Activated T-helper 17 cell treated with anti-CD3 and anti-CD28 coated beads, Interleukin-2, amount 50 U/mL, for 72 hours (primary cell): Measurements from ENCODE around the gene HNRNPR. TPM values are rescaled to one million over a fixed set of nuclear protein-coding genes. Genes with fewer than 3 reads are reported as not detected.
"Not testable (repeated sequence)": the region's sequence is repeated elsewhere in the genome, so short reads cannot be mapped to it uniquely, and the experiment has no call there.

ENCODE experiments used
- ATAC-seq: fragments of 150-1000 bp; cut with Tn5 transposase; replicated peaks from 2 replicates; pipeline ENCODE4 v1.10.0; 2021; ENCODE audit warnings: mild to moderate bottlenecking, moderate library complexity
- H3K27ac Mint-ChIP-seq: one replicate; pipeline ENCODE4 v1.8.0; 2022; ENCODE audit warnings: mixed read lengths
- H3K27me3 Mint-ChIP-seq: one replicate; pipeline ENCODE4 v1.8.0; 2022; ENCODE audit warnings: mixed read lengths
- H3K36me3 Mint-ChIP-seq: one replicate; pipeline ENCODE4 v1.8.0; 2022; ENCODE audit warnings: low read depth, mild to moderate bottlenecking, mixed read lengths
- H3K4me1 Mint-ChIP-seq: one replicate; pipeline ENCODE4 v1.8.0; 2022; ENCODE audit warnings: mixed read lengths
- H3K4me3 Mint-ChIP-seq: one replicate; pipeline ENCODE4 v1.8.0; 2022; ENCODE audit warnings: mild to moderate bottlenecking, mixed read lengths
- H3K9me3 Mint-ChIP-seq: one replicate; pipeline ENCODE4 v1.8.0; 2022; ENCODE audit warnings: mixed read lengths
- total RNA-seq, 2 donors: library from RNA; stranded (reverse); gene quantifications; one replicate each; pipeline ENCODE4 v1.2.3, GENCODE V29; 2022

Gene HNRNPR
- total RNA-seq, 2 donors from 2014 or later: 110 to 193 TPM

DNA sequence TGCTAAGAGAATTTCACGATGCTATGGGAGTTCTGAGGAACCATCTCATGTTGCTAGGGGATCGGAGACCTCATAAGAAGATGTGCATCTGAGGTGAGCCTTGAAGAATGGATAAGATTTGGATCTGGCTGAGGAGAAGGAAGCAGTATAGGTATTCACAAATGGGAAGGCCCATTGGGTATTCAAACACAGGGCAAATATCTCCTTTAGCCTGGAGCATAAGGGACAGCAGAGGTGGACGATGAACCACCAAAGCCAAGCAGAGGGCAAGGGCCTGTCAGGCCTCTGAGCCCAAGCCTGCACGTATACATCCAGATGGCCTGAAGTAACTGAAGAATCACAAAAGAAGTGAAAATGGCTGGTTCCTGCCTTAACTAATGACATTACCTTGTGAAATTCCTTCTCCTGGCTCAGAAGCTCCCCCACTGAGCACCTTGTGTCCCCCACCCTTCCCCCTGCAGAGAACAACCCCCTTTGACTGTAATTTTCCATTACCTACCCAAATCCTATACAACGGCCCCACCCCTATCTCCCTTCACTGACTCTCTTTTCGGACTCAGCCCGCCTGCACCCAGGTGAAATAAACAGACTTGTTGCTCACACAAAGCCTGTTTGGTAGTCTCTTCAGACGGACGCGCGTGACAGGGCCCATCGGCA lies 30.1 kb upstream of the HNRNPR start:
- peak overlapping the region; percentile 55 for H3K27ac Mint-ChIP-seq
- H3K4me1 Mint-ChIP-seq, ATAC-seq, H3K27me3 Mint-ChIP-seq, H3K9me3 Mint-ChIP-seq, H3K36me3 Mint-ChIP-seq, H3K4me3 Mint-ChIP-seq: not testable (repeated sequence)

GRCh38 chr1:23371987-23372880 lies 28.1 kb upstream of the HNRNPR start:
- no peaks in the 10 kb centered on the region for H3K27me3 Mint-ChIP-seq
- H3K27ac Mint-ChIP-seq: no peak overlapping the region

DNA sequence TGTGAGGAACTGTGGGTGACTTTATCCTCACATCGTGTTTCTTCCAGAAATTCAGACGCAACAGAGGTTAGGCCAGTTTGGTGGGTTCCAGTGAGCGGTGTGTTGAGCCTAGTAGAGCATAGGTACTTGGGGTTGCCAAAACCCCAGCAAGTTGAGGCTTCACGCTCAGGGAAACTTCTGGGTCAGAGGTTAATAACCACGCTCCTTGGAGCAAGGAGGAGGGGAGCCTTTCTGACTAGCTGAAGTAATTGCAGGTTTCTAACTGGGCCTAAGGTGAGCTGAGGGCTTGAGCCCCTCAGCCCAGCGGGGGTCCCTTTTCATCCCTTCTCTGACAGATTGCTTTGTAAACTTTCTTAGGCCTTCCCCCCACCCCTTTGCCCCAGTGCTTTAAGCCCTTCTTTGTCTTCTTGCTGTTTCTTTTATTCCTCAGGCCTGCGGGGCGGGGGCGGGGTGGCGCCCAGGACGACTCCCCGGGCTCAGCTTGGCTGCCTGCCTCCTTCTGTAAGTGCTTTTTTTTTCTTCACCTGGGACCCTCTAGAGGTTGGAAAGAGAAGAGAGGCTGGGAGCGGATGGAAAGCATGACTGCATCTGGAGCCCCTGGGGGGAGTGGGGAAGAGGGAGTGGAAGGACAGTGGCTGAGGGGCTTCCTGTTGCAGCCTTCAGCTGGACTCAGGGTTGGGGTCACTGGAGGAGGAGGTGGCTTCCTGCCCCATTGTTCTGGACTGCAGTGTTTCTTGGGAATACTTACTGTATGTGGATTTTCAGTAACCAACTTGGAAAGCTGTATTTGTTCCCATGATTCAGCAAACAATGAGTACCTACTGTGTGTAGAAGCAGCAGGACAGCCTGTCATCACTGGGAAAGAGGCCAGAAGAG lies 26.9 kb upstream of the HNRNPR start:
- H3K4me3 Mint-ChIP-seq: peak overlapping the region; percentile 89

More at GRCh38 chr1:23371987-23372880, 28.1 kb upstream of the HNRNPR start:
- H3K4me1 Mint-ChIP-seq: peaks cover 9% of the 10 kb centered on the region
- H3K36me3 Mint-ChIP-seq: peaks cover 13% of the 10 kb centered on the region
- no peak overlapping the region for H3K4me3 Mint-ChIP-seq
- ATAC-seq: no peak
- H3K9me3 Mint-ChIP-seq: no peaks in the 10 kb centered on the region

GRCh38 chr1:23370330-23370708 lies 26.2 kb upstream of the HNRNPR start:
- Mint-ChIP-seq H3K27ac (peak overlapping the region; percentile 96), H3K4me1 (peaks cover 16% of the 10 kb centered on the region), H3K27me3 (no peaks in the 10 kb centered on the region), H3K36me3 (peaks cover 30% of the 10 kb centered on the region), H3K4me3 (peak overlapping the region; percentile 89), H3K9me3 (no peaks in the 10 kb centered on the region)
- ATAC-seq: no peak

More for the DNA sequence above, 26.9 kb upstream of the HNRNPR start:
- no peaks in the 10 kb centered on the region for H3K9me3 Mint-ChIP-seq
- no peak overlapping the region for H3K27ac Mint-ChIP-seq
- H3K4me1 Mint-ChIP-seq: peaks cover 16% of the 10 kb centered on the region
- no peak for ATAC-seq
- H3K36me3 Mint-ChIP-seq: peaks cover 26% of the 10 kb centered on the region
- H3K27me3 Mint-ChIP-seq: no peaks in the 10 kb centered on the region

DNA sequence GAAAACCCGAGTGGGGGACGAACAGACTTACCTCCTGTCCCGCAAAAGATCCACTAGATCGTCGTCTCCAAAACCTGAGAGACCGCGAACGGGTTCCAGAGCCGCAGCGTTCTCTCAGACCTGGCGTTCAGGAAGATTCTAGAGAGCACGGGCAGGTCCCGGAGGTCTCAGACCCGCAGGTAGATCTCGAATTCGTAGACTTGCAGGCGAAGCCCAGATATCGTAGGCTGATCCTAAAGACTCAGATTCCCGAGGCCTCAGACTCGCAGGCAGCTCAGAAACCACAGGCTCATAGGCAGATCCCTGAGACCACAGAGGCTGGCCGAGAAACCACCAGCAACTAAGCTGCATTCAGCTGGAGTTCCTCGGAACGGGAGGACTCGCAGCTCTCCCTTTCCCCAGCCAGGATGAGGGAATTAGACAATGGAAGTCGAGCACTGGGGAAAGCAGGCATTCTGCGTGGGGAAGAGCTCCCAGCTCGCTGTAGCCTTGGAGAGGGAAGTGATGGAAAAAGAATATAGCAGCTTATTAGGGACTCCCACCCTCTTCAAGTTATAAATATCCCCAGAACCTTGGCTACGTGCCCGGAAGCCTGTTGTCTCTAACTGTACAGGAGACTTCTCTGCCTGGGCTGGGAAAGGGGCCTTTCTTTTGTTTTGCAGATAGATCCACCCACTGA lies 25.4 kb upstream of the HNRNPR start, which contains the start of gene ZNF436:
Gene ZNF436 (minus strand): TSS at position 502 of the 679 bp plus-strand sequence. CDS start 1,831 bp downstream, outside the sequence.
- ATAC-seq: no peak
- Mint-ChIP-seq H3K27me3 (no peaks in the 10 kb centered on the region), H3K4me1 (peaks cover 16% of the 10 kb centered on the region), H3K27ac (peak within 1 kb of the TSS; percentile 96), H3K4me3 (peak within 1 kb of the TSS; percentile 89), H3K9me3 (no peaks in the 10 kb centered on the region), H3K36me3 (peaks cover 36% of the 10 kb centered on the region)

DNA sequence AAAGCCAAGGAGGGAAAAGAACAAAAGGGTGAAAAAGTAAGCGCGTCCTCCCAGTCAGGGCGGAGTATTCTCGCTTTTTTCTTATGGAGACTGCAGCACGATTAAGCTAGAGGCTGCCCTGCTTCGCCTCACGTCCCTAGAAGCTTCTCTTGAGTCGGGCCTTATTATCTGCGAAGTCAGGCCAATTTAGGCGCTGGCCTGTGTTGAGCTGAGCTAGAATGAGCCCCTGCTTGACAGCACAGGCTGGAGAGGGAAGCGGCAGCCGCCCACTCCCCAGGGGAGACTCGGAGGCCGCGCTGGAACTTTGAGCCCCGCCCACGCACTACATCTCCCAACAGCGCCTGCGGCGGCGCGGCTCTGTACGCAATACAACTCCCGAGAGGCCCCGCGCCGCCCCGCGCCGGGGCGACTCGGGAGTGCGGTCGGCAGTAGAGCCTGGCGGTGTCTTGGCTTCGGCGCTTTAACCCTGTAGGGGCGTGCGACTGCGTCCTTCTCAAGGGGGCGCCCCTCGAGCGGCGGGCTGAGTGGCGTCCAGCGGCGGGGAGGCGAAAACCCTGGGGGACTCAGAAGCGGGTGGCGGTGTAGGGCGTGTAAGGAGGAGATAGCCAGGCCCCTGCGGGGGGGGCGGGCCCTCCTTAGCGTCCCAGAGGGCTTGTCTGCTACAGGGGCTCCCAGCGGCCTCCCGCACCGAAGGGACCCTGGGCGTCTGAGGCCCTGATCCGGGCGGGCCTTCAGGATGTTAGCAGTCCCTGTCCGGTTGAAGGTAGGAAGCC lies 24.7 kb upstream of the HNRNPR start:
- peaks cover 43% of the 10 kb centered on the region for H3K36me3 Mint-ChIP-seq

GRCh38 chr1:23367791-23368561 lies 23.9 kb upstream of the HNRNPR start:
- no peaks in the 10 kb centered on the region for H3K27me3 Mint-ChIP-seq
- H3K27ac Mint-ChIP-seq: peak overlapping the region; percentile 96
- H3K9me3 Mint-ChIP-seq: peaks cover 1% of the 10 kb centered on the region
- peak overlapping the region; percentile 89 for H3K4me3 Mint-ChIP-seq
- H3K36me3 Mint-ChIP-seq: peaks cover 51% of the 10 kb centered on the region
- peaks cover 16% of the 10 kb centered on the region for H3K4me1 Mint-ChIP-seq
- ATAC-seq: peak; percentile 95

More for the DNA sequence above, 24.7 kb upstream of the HNRNPR start:
- peak overlapping the region; percentile 89 for H3K4me3 Mint-ChIP-seq
- no peaks in the 10 kb centered on the region for H3K9me3 Mint-ChIP-seq
- peaks cover 16% of the 10 kb centered on the region for H3K4me1 Mint-ChIP-seq
- ATAC-seq: peak; percentile 78
- no peaks in the 10 kb centered on the region for H3K27me3 Mint-ChIP-seq
- H3K27ac Mint-ChIP-seq: peak overlapping the region; percentile 96

GRCh38 chr1:23367451-23367790 lies 23.3 kb upstream of the HNRNPR start:
- no peaks in the 10 kb centered on the region for H3K27me3 Mint-ChIP-seq
- H3K4me1 Mint-ChIP-seq: peaks cover 16% of the 10 kb centered on the region
- peak overlapping the region; percentile 89 for H3K4me3 Mint-ChIP-seq
- peak overlapping the region; percentile 96 for H3K27ac Mint-ChIP-seq
- ATAC-seq: no peak
- peaks cover 7% of the 10 kb centered on the region for H3K9me3 Mint-ChIP-seq
- H3K36me3 Mint-ChIP-seq: peaks cover 56% of the 10 kb centered on the region

DNA sequence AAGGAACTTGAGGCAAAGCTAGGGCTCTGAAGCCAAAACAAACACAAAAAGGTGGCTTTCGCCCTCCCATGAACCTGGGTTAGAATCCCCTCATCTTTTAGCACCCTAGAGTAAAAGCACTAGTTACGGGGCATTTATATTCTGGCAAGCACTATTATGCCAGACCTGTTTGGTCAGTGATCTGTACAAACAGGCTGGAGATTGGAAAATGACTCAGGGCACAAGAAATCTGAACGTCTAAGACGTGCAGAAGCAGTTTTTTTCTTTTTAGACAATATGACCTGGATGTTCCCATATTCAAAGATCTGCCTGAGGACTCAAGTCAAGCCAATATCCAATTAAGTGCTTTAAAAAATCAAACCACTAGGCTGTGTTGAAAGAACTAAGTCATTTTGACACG lies 22.5 kb upstream of the HNRNPR start:
- Mint-ChIP-seq H3K27ac (no peak overlapping the region), H3K4me1 (peaks cover 16% of the 10 kb centered on the region), H3K9me3 (peaks cover 12% of the 10 kb centered on the region), H3K4me3 (peak overlapping the region; percentile 89), H3K36me3 (peaks cover 65% of the 10 kb centered on the region), H3K27me3 (no peaks in the 10 kb centered on the region)
- no peak for ATAC-seq

- Mint-ChIP-seq H3K36me3 (peaks cover 69% of the 10 kb centered on the region), H3K4me1 (peaks cover 16% of the 10 kb centered on the region), H3K27ac (no peak overlapping the region), H3K9me3 (peaks cover 12% of the 10 kb centered on the region), H3K27me3 (no peaks in the 10 kb centered on the region), H3K4me3 (peak overlapping the region; percentile 89)
- ATAC-seq: no peak
These were observed 22.1 kb upstream of the HNRNPR start for GRCh38 chr1:23366146-23366545.

DNA sequence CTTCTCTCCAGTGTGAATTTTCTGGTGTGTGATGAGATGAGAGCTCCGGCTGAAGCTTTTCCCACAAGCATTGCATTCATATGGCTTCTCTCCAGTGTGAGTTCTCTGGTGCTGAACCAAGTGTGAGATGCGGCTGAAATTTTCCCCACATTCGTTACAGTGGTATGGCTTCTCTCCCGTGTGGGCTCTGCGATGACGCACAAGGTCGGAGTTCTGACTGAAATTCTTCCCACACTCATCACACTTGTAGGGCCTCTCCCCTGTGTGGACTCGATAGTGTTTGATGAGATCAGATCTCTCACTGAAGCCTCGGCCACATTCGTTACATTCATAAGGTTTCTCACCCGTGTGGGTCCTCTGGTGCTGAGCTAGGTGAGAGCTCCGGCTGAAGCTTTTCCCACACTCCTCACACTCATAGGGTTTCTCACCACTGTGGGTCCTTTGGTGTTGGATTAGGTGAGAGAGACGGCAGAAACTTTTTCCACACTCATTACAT lies 18.2 kb upstream of the HNRNPR start:
- ATAC-seq: no peak
- H3K27me3 Mint-ChIP-seq: no peaks in the 10 kb centered on the region
- no peak overlapping the region for H3K27ac Mint-ChIP-seq
- H3K4me3 Mint-ChIP-seq: no peak overlapping the region
- peaks cover 79% of the 10 kb centered on the region for H3K36me3 Mint-ChIP-seq
- H3K9me3 Mint-ChIP-seq: peaks cover 21% of the 10 kb centered on the region
- peaks cover 8% of the 10 kb centered on the region for H3K4me1 Mint-ChIP-seq

GRCh38 chr1:23358310-23358875 lies 14.3 kb upstream of the HNRNPR start:
- no peaks in the 10 kb centered on the region for H3K4me1 Mint-ChIP-seq
- H3K27me3 Mint-ChIP-seq: no peaks in the 10 kb centered on the region
- no peak for ATAC-seq
- H3K9me3 Mint-ChIP-seq: peaks cover 21% of the 10 kb centered on the region
- no peak overlapping the region for H3K27ac Mint-ChIP-seq
- peaks cover 45% of the 10 kb centered on the region for H3K36me3 Mint-ChIP-seq
- no peak overlapping the region for H3K4me3 Mint-ChIP-seq
